D341Med (cell line): Measurements from ENCODE around the gene MCRIP2.

ENCODE experiments used
- DNase-seq: peaks from one replicate; pipeline ENCODE4 v3.0.0; 2012; ENCODE audit warnings: low spot score

The MCRIP2 gene

DNA sequence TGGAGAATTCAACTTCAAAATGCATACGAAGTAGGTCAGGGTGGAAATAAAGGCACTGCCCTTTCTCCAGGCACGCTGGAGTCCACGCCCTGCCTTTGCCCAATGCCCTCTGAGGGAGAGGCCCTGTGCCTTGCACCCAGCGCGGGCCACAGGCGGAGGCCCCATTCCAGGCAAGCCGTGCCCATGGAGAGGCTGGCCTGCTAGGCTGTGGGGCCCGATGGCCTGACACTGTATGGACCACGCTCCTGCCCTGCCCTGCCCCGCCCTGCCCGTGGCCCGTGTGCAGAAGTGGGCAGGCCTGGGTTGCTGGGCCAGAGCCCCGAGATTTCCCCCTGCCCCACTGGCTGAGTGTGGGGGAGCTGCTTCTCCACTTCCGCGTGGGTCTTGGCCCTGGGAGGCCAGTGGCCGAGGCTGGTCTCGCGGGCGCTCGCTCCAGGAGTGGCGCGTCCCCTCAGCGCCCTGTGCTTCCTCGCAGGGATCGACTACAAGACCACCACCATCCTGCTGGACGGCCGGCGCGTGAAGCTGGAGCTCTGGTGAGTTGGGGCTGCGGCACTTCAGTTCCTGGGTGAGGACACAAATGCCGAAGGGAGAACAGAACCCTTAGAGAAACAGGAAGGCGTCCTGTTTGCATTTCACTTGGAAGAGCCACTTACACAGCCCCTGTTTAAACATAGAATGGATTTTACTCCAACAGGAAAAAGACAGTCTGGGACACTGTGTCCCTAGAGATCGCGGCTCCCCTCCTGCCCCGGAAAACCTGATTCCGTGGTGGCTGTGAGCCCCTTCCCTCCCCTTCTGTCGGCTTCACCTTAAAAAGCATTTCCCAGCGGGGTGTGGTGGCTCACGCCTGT is 24.7 kb upstream of the MCRIP2 start:
- DNase-seq, result no peak

DNA sequence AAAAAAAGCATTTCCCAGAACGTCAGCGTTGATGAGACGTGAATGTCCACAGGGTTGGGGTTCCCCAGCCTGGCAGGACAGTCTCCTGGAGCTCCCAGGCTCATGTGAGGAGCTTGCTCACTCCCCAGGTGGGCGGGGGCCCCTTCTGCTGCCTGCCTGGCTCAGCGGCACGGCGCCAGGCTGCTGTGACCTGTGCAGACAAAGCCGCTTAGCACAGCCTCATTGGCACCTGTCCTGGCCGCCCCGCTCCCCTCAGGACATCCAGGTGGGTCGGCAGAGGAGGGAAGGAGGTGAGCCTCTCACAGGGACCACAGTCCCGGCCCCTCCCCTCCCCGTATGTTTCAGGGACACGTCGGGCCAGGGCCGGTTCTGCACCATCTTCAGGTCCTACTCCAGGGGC is 23.8 kb upstream of the MCRIP2 start:
- DNase-seq, result peak; percentile 55

DNA sequence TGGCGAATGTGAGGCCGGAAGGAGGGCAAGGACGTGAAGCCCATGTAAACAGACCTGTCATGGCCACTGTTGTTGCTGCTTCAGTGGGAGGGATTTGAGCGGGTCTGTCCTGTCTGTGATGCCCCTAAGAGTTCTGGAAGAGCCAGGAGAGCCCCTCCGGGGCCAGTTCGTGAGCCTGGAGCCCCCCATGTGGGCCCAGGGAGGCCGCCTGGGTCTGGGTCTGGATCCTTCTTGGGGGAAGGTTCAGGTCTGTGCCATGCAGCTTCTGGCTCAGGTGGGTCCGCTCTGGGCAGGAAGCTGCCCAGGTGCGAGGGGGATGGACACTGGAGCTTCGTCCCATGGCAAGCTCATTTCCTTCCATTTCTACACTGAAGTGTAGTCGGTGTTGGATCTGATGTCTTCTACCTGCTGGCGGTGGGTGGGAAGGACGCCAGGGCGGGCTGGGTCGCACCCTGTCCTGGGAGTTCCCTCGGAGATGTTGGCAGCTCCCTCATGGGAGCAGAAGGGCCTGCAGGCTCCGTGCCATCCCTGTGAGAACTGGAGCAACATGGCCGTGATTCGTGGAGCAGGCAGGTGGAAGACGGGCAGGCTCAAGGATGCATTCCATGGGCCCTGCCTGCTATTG is 22.0 kb upstream of the MCRIP2 start:
- DNase-seq, result no peak

DNA sequence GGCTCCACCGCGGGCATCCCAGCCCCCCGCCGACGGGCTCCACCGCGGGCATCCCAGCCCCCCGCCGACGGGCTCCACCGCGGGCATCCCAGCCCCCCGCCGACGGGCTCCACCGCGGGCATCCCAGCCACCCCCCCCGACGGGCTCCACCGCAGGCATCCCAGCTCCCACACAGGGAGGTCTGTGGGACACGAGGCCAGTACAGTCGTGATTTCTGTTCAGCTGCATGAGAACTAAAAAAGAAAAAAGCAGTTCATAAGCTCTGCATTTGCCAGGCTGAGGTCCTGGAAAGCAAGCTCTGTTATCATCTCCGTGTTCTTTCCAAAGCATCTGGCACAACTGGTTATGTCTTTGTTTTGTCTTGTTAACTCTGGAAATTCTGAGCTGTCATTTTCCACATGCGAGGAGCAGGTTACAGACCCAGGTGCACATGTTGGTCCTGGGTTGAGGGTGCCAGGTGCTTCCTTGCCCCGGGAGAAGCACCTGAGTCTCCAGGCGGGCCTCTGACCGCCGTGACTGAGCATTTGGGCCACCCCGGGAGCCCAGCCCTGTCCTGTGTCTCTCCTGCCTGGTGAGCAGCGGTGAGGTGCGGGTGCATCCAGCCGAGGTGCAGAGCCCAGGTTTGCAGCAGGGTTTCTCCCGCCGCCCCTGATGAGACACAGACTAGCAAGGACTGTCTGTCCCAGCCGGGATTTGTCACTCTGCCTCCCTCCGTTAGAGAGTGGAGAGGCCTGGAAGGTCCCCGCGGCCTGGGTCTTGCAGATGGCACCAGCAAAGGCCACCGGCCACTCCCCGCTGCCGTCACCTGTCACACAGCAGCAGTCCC is 20.7 kb upstream of the MCRIP2 start:
- DNase-seq, result no peak

DNA sequence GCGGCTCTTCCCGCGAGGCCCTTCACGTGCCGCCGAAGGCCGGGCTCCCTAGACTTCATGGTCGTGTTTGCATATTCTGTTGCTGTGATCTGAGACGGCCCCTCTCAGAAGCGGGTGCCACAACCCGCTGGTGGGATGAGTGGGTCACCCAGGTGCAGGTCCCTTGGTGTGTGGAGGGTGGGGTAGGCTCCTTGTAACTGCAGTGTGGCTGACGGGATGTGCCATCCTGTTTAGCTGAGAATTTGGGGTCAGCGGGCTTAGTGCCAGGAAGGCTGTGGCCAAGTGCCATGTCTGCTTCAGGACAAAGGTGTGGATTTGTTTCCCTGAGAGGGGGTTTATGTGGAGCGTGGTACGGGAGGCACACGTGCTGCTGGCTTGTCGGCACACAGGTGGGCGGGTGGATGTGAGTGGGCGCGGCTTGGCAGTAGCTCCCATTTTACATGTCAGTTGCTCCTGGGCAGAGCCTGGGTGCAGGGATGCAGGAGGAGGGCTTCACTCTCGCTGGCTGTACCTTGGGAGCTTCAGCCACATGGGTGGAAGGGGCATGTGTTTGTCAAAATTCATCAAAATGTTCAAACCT is 20.0 kb upstream of the MCRIP2 start:
- no peak for DNase-seq

DNA sequence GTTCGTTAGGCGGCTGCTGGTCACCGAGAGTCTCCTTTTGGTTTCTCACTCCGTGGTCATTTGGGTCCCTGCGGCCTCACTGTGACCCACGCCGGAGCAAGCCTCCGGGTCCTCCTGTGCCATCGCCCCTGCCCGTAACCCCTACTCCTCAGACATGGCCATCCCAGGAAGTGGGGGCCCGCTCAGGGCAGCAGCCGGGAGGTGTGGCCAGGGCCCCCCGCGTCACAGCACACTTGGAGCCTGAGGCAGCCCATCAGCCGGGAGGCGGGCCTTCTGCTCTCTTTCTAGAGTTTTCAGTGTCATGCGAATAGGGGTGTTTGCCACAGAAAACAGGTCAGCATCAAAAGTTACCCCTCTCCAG is 18.7 kb upstream of the MCRIP2 start:
- no peak for DNase-seq

DNA sequence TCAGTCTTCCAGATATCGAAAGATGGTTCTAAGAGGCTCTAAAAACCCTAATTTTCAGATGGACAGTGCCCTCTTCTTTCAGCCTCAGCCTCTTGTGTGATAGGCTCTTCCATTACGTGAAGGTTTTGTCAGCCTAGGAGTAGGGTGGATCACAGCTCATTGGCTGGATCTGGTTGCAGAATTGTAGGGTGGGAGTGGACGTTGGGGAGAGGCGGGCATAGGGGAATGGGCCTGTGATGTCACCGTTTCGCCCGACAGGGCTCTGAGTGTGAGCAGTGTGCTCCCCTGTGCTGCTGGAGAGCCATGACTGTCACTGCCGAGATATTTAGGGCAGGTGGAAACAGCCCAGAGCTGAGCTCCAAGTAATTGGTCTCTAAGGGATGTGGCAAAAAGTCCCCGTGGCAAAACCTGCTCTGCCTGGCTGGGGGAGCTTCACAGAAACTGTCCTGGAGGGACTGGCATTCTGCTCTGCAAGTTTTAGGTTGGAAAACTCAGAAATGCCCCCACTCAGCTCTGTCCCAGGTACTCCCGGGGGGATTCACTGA is 17.0 kb upstream of the MCRIP2 start:
- DNase-seq, result no peak

DNA sequence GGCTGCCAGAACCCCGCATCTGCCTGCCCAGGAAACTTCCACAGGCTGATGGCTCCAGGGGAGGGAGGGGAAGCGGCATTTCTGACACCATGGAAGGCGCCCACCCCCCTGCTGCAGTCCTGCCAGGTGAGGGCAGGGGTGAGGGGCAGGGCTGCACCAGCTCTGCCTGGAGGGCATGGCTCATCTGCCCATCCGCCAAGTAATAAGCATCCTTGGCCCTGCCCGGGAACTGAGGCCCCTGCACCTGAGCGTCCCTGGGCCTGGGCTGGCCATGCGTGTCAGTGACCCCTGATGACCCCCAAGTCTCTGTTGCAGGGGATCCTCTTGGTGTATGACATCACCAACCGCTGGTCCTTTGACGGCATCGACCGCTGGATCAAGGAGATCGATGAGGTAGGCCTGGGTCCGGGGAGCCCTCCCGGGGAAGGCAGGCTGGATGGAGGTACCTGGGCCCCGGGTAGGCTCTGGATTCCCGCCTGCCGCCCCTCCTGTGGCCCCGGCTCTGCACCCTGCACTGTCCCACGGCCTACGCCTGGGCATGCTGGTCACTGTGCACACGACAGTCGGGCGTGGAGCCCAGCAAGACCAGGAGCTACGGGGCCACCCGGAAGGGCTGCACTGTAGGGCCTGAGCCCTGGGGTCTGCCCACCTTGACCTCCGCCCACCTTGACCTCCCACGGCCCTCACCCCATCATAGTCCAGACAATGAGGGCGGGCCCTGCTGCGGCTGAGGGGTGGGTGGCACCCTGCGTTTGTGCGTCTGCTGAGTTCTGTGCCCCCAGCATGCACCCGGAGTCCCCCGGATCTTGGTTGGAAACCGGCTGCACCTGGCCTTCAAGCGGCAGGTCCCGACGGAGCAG is 16.3 kb upstream of the MCRIP2 start:
- no peak for DNase-seq

DNA sequence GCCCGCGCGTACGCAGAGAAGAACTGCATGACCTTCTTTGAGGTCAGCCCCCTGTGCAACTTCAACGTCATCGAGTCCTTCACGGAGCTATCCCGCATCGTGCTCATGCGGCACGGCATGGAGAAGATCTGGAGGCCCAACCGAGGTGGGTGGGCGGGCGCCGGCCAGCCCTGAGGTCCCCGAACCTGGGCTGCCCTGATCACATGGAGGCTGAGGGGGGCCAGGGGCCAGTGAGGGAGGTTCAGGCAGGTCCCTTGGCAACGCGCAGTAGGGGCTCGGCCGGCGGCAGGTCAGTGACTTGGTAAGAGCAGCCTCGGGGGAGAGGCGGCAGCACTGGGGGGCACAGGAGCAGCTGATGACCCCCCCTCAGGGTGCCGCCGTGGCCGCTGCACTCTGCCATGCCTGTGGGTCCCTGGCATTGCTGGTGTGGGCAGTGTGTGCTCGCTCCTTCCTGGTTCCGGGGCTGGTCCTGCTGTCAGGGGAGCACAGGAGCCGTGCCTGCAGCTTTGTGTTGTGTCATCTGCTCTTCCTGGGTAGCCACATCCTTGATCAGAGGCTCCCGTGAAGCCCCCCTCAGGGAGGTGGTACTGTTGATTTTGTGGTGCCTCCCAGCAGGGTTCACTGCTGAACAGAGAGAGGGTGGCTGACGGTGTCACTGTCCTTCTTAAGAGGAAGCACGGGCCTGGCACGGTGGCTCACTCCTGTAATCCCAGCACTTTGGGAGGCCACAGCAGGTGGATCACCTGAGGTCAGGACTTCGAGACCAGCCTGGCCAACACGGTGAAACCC is 15.5 kb upstream of the MCRIP2 start:
- DNase-seq, result no peak

DNA sequence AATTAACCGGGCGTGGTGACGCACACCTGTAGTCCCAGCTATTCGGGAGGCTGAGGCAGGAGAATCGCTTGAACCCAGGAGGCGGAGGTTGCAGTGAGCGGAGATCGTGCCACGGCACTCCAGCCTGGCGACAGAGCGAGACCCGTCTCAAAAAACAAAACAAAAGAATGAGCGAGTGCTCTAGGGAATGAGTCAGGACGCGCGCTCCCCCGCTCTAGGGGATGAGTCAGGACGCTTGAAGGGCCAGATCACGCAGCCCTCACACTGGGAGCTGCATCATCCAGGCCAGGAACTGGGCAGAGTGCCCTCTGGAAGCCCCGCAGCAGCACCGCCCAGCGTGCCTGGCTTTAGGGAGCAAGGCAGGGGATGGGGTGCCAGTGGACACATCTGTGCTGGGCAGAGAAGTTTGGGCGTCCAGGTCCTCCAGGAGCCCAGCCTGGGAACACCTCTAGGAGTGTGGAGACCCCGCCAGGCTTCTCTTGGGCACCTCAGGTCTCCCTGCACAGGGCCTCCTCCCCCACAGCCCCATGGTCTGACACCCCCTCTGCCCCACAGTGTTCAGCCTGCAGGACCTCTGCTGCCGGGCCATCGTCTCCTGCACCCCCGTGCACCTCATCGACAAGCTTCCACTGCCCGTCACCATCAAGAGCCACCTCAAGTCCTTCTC is 14.7 kb upstream of the MCRIP2 start:
- DNase-seq, result no peak

DNA sequence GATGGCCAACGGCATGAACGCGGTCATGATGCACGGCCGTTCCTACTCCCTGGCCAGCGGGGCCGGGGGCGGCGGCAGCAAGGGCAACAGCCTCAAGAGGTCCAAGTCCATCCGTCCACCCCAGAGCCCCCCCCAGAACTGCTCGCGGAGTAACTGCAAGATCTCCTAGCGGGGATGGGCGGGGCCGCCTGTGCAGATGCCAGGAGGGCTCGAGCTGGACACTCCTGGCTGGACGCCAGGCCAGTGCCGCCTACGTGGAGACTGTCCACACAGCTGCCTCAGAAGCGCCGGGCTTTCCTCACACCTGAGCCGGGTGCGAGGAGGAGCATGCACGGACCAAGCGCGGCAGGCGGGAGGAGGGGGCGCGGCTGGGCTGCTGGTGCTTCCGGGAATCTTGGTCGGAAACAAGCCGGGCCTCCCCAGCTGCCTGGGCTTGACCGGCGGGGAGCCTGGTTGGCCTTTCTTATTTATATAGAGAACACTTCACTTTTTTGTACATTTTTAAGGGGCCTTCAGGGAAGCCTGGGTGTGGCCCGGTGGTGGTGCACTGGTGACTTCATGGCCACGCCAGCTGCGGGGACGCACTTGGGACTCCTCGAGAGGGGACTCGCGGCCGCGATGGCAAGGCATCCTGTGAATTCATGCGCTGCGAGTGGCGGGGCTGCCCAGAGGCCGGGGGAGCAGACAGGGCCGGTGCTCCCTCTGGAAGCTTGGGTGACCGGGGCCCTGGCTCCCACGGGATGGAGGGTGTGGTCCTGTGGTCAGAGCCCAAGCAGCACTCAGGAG is 14.0 kb upstream of the MCRIP2 start:
- DNase-seq, result no peak

DNA sequence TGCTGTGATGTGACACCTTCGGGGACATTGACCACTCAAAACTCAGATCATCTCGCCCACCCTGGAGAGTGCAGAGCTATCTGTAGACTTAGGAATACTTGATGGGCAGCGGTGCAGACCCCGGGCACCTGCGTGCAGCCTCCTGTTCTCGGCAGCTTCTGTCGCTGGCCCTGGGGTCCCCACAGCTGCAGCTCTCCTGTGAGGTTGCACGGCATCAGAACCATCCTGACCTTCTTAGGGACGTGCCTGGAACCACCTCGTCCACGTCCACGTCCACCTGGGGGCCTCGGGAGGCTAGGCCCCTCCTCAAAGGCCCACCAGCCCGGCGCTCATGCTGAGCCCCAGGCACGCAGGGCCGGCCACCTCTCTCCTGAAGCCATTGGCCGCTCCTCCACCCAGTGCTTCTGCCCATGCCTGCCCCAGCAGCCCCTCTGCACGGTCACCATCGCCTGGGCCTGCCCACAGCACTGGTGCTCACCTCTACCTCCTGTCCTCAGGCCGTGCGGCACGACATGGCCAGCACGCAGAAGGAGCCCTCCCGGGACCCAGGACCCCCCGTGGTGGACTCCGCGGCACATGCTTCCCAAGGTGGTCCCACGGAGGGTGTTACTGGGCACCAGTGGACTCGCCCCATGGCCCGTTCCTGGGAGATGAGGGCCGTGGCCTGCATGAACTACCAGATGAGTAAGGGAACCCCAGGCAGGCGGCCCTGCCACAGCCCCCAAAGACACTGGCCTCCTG is 13.1 kb upstream of the MCRIP2 start:
- DNase-seq, result no peak

DNA sequence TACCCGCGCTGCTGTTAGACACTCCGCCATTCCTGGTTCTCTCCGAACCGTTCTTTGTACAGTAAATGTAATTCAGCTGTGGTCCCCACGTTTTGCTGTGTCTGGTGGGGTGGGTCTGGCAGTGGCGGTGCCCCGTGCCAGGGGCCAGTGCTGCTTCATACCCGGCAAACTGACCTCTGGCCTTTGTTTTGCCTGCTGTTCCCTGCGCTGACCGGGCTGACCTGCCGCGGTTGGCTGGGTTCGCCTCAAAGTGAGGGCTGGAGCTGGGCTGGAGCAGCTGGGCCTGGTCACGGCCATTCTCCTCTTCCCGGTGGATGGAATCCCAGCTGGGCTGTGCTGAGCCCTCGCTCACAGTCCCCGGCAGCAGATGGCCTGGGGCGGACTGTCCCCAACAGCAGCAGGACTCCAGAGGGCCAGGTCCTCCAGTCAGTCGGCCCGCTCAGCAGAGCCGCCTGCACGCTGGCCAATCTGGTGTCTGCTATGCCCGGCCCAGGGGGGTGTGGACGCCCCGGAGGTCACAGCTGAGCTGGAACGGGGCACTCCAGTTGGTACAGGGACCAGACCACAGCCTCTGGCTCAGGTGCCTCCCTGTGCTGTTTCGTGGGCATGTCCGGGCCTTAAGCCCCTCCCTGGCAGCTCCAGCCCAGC is 12.3 kb upstream of the MCRIP2 start:
- DNase-seq, result peak; percentile 43

DNA sequence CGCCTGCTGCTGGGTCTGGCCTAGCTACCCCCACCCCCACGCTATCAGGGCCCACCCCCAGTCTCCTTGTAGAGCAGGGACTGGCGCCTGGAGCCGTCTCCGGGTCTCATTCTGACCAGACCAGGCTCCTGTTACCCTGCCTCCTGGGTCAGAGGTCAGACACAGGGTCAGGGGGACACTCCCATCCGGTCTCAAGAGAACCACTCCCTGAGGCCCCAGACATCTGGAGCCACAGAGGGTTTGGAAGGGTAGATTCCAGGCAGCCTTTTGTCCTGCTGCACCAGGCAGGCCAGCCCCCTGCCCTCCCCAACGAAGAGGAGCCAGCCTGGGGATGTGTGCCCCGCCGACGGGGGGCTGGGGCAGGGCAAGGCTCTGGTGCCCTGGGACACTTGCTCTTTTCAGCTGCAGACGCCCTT is 11.8 kb upstream of the MCRIP2 start:
- DNase-seq, result peak; percentile 40

DNA sequence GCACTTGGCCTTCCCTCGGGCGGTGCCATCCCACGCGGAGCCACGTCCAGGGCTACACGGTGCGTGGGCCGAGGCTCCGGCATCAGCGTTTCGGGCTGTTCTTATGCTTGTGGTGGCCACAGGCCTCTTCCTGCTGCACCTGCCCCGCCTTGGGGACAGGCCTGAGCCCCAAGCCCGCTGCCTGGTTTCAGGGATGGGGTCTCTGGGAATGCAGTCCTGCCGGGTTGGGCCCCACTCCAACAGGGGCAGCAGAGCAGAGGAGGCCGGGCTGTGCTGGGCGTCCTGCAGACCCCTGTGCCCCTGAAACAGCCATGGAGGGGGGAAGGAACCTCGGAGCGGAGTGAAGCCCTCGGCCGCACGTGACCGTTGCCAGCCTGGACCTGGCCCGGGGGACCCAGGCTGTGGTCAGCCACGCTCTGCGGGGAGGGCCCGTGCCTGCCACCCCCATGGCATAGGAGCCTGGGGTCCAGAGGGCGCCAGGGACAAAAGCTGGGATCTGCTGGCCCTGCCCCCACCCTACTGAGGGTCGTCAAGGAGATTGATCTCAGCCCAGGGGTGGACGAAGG is 11.3 kb upstream of the MCRIP2 start:
- no peak for DNase-seq

DNA sequence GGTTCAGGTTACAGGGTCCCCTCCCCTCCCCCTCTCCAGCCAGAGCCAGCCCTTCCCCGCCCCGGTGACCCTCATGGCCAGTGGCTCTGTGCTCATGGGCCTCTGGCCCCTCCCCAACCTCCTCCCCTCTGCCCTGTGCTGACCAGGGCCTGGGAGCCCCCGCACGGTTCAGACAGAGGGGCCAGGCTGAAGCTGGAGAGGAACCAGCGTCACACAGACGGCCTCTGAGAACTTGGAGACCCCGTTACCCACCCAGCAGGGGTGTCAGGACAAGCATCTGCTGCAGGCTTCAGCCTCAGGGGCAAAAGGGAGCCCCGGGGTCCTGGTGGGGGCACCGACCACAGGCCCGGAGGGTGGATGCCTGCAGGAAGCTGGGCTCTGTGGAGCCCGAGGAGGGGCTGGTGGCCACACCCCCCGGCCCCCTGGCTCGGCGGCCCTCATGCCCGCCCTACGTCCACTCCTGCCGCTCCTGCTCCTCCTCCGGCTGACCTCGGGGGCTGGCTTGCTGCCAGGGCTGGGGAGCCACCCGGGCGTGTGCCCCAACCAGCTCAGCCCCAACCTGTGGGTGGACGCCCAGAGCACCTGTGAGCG is 10.7 kb upstream of the MCRIP2 start, which contains the start of gene WFIKKN1:
TSS of gene WFIKKN1 (plus strand) at position 171 of the 591 bp plus-strand sequence. CDS start at position 440, 269 bp downstream.
- peak; percentile 42 for DNase-seq

DNA sequence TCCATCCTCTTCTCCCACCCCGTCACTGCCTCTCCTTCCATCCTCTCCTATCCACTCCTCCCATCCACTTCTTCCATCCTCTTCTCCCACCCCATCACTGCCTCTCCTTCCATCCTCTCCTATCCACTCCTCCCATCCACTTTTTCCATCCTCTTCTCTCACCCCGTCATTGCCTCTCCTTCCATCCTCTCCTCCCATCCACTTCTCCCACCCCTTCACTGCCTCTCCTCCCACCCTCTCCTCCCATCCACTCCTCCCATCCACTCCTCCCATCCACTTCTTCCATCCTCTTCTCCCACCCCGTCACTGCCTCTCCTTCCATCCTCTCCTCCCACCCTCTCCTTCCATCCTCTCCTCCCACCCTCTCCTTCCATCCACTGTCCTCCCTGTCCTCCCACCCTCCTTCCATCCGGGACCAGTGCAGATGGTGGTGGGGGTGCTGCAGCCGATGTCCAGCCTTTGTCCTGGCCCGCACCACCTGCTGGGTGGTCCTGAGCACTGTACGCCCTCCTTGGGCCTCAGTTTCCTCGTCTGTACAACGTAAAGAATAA is 9.7 kb upstream of the MCRIP2 start:
- DNase-seq, result no peak
